GM18873 (cell line): Measurements from ENCODE around the gene PLXNA2.

ENCODE experiments used
- ATAC-seq: cut with Tn5 transposase; IDR thresholded peaks from one replicate; pipeline ENCODE4 v1.9.1; 2021; ENCODE audit warnings: mild to moderate bottlenecking, moderate library complexity, moderate number of reproducible peaks; ENCODE audit not compliant: unreplicated experiment, low FRiP score

PLXNA2 gene

GRCh38 chr1:208036106-208036808, 207.9 kb downstream of the PLXNA2 start:
- no peak for ATAC-seq

GRCh38 chr1:208034135-208034534, 210.0 kb downstream of the PLXNA2 start:
- ATAC-seq, result no peak

GRCh38 chr1:208033236-208033635, 210.9 kb downstream of the PLXNA2 start:
- ATAC-seq, result no peak

GRCh38 chr1:208031932-208032320, 212.3 kb downstream of the PLXNA2 start:
- ATAC-seq, result no peak

- no peak for ATAC-seq
Observed at GRCh38 chr1:208031316-208031931, 212.8 kb downstream of the PLXNA2 start.

GRCh38 chr1:208030288-208031091, 213.7 kb downstream of the PLXNA2 start:
- no peak for ATAC-seq

GRCh38 chr1:208029381-208030287, 214.6 kb downstream of the PLXNA2 start:
- no peak for ATAC-seq

GRCh38 chr1:208028526-208028925, 215.7 kb downstream of the PLXNA2 start:
- no peak for ATAC-seq

- no peak for ATAC-seq
Observed at GRCh38 chr1:208027861-208028260, 216.3 kb downstream of the PLXNA2 start.

GRCh38 chr1:208026880-208027438, 217.2 kb downstream of the PLXNA2 start:
- no peak for ATAC-seq

GRCh38 chr1:208025031-208025430, 219.2 kb downstream of the PLXNA2 start:
- ATAC-seq, result no peak

GRCh38 chr1:208024406-208024805, 219.8 kb downstream of the PLXNA2 start:
- no peak for ATAC-seq

GRCh38 chr1:208019257-208019656, 224.9 kb downstream of the PLXNA2 start:
- no peak for ATAC-seq

GRCh38 chr1:208015255-208015654, 228.9 kb downstream of the PLXNA2 start:
- ATAC-seq, result no peak

- ATAC-seq, result no peak
Observed at GRCh38 chr1:208013210-208013609, 231.0 kb downstream of the PLXNA2 start.

GRCh38 chr1:208012721-208013120, 231.5 kb downstream of the PLXNA2 start:
- no peak for ATAC-seq

GRCh38 chr1:208010487-208011071, 233.6 kb downstream of the PLXNA2 start:
- no peak for ATAC-seq

GRCh38 chr1:208009706-208010444, 234.3 kb downstream of the PLXNA2 start:
- no peak for ATAC-seq

- no peak for ATAC-seq
Observed at GRCh38 chr1:208009303-208009702, 234.9 kb downstream of the PLXNA2 start.
